Measurements from ENCODE around the gene KIAA0586.

KIAA0586 gene

GRCh38 chr14:58563978-58564377 lies 136.5 kb downstream of the KIAA0586 start:
- ChIA-PET CTCF (interaction anchor here (1.2 kb wide), 2 partner anchors 8 to 11 kb away, joined by 4 read pairs; no protein-coding TSS in a partner anchor), POLR2A (no interaction called here)
- TF ChIP-seq CTCF (IDR thresholded peaks at IDR 0.05; ENCODE audit: control extremely low read depth, extremely low read depth, low read depth, missing control alignments) = no peak
- no peak for DNase-seq (ENCODE audit: extremely low spot score)

- ChIA-PET CTCF (interaction anchor here (1.3 kb wide), 2 partner anchors 9 to 41 kb away, joined by 3 read pairs; no protein-coding TSS in a partner anchor), POLR2A (no interaction called here)
- no peak for DNase-seq (ENCODE audit: extremely low spot score)
- no peak for TF ChIP-seq CTCF (IDR thresholded peaks at IDR 0.05; ENCODE audit: control extremely low read depth, extremely low read depth, low read depth, missing control alignments)
Measured at GRCh38 chr14:58565832-58566231, 138.3 kb downstream of the KIAA0586 start.

GRCh38 chr14:58566979-58567378 lies 139.5 kb downstream of the KIAA0586 start:
- TF ChIP-seq CTCF (IDR thresholded peaks at IDR 0.05; ENCODE audit: control extremely low read depth, extremely low read depth, low read depth, missing control alignments) = no peak
- POLR2A ChIA-PET = no interaction called here
- no peak for DNase-seq (ENCODE audit: extremely low spot score)
- CTCF ChIA-PET = interaction anchor here (0.7 to 1.3 kb wide), 2 partner anchors 8 to 488 kb away, joined by 3 read pairs; no protein-coding TSS in a partner anchor

- POLR2A ChIA-PET = no interaction called here
- TF ChIP-seq CTCF (IDR thresholded peaks at IDR 0.05; ENCODE audit: control extremely low read depth, extremely low read depth, low read depth, missing control alignments) = no peak
- no peak for DNase-seq (ENCODE audit: extremely low spot score)
- CTCF ChIA-PET = interaction anchor here (0.8 to 2.0 kb wide), 3 partner anchors 9 to 34 kb away, joined by 3 to 5 read pairs (median 4); no protein-coding TSS in a partner anchor
Measured at GRCh38 chr14:58568322-58568721, 140.8 kb downstream of the KIAA0586 start.

GRCh38 chr14:58571256-58571655 lies 143.7 kb downstream of the KIAA0586 start:
- TF ChIP-seq CTCF (IDR thresholded peaks at IDR 0.05; ENCODE audit: control extremely low read depth, extremely low read depth, low read depth, missing control alignments) = no peak
- DNase-seq (ENCODE audit: extremely low spot score) = no peak
- CTCF ChIA-PET = interaction anchor here (0.8 to 1.4 kb wide), 3 partner anchors 13 to 506 kb away, joined by 3 to 4 read pairs (median 3); no protein-coding TSS in a partner anchor
- POLR2A ChIA-PET = interaction anchor here (0.5 kb wide), 1 partner anchor 22 kb away, joined by 3 read pairs; no protein-coding TSS in a partner anchor

- CTCF ChIA-PET = no interaction called here
- no peak for DNase-seq (ENCODE audit: extremely low spot score)
- TF ChIP-seq CTCF (IDR thresholded peaks at IDR 0.05; ENCODE audit: control extremely low read depth, extremely low read depth, low read depth, missing control alignments) = no peak
- POLR2A ChIA-PET = no interaction called here
Measured at GRCh38 chr14:58571769-58572472, 144.4 kb downstream of the KIAA0586 start.

Measured in GM10248 (cell line).